GM23338 (cell line): Measurements from ENCODE around the gene PET117. TPM values are rescaled to one million over a fixed set of nuclear protein-coding genes. Genes with fewer than 3 reads are reported as not detected.

Experiments
- ATAC-seq: fragments of 200-7000 bp; cut with Tn5 transposase; 3 replicates; pipeline ENCODE4 v1.9.1; 2020
- DNase-seq: peaks from one replicate; pipeline ENCODE4 v3.0.0-alpha.2; 2015; ENCODE audit warnings: low spot score
- H2AFZ ChIP-seq: fragments of 200-600 bp; sonication (generic); 2 replicates; pipeline ENCODE4 v1.8.0; 2016; ENCODE audit warnings: antibody characterized with exemption, mild to moderate bottlenecking, moderate library complexity
- H3F3A ChIP-seq: fragments of 200-600 bp; sonication (generic); replicated peaks from 2 replicates; pipeline ENCODE4 v1.8.0; 2017; ENCODE audit warnings: antibody characterized with exemption, mixed run types, low read depth
- H3K27ac ChIP-seq: fragments of 200-600 bp; sonication (generic); 2 replicates; pipeline ENCODE4 v1.6.1; 2016; ENCODE audit warnings: low read depth
- H3K27me3 ChIP-seq: fragments of 200-600 bp; sonication (generic); 2 replicates; pipeline ENCODE4 v1.8.0; 2016; ENCODE audit warnings: mild to moderate bottlenecking, mixed run types, moderate library complexity; ENCODE audit not compliant: insufficient read depth
- H3K36me3 ChIP-seq: fragments of 200-600 bp; sonication (generic); 2 replicates; pipeline ENCODE4 v1.8.0; 2016; ENCODE audit warnings: mild to moderate bottlenecking; ENCODE audit not compliant: insufficient read depth
- H3K4me1 ChIP-seq: fragments of 200-600 bp; sonication (generic); 2 replicates; pipeline ENCODE4 v1.8.0; 2016; ENCODE audit warnings: mild to moderate bottlenecking, moderate library complexity; ENCODE audit not compliant: insufficient read depth
- H3K4me2 ChIP-seq: fragments of 200-600 bp; sonication (generic); 2 replicates; pipeline ENCODE4 v1.7.1; 2017; ENCODE audit warnings: mixed run types
- H3K4me3 ChIP-seq: fragments of 200-600 bp; sonication (generic); 2 replicates; pipeline ENCODE4 v1.6.1; 2016; ENCODE audit warnings: mixed run types
- H3K79me2 ChIP-seq: fragments of 200-600 bp; sonication (generic); replicated peaks from 2 replicates; pipeline ENCODE4 v1.8.0; 2017; ENCODE audit warnings: mild to moderate bottlenecking; ENCODE audit not compliant: insufficient read depth
- H3K9me2 ChIP-seq: fragments of 200-600 bp; sonication (generic); 2 replicates; pipeline ENCODE4 v1.8.0; 2017; ENCODE audit not compliant: insufficient read depth
- H4K20me1 ChIP-seq: fragments of 200-600 bp; sonication (generic); replicated peaks from 2 replicates; pipeline ENCODE4 v1.8.0; 2017; ENCODE audit warnings: mild to moderate bottlenecking; ENCODE audit not compliant: insufficient read depth
- H3K27ac Mint-ChIP-seq: 2 replicates; pipeline ENCODE4 v1.8.0; 2020; ENCODE audit warnings: inconsistent platforms, mild to moderate bottlenecking, moderate library complexity, mixed read lengths
- H3K27me3 Mint-ChIP-seq: 3 replicates; pipeline ENCODE4 v1.8.0; 2022; ENCODE audit warnings: low read depth, mild to moderate bottlenecking, moderate library complexity, mixed read lengths, inconsistent platforms; ENCODE audit not compliant: insufficient read depth, poor library complexity
- H3K36me3 Mint-ChIP-seq: 3 replicates; pipeline ENCODE4 v1.8.0; 2021; ENCODE audit warnings: low read depth, mild to moderate bottlenecking, inconsistent platforms, moderate library complexity, mixed read lengths
- H3K4me1 Mint-ChIP-seq: 3 replicates; pipeline ENCODE4 v1.8.0; 2020; ENCODE audit warnings: mild to moderate bottlenecking, inconsistent platforms, mixed read lengths
- H3K4me3 Mint-ChIP-seq: 3 replicates; pipeline ENCODE4 v1.8.0; 2021; ENCODE audit warnings: moderate library complexity, mild to moderate bottlenecking, inconsistent platforms, mixed read lengths
- H3K9me3 Mint-ChIP-seq: 3 replicates; pipeline ENCODE4 v1.8.0; 2020; ENCODE audit warnings: moderate library complexity, mild to moderate bottlenecking, inconsistent platforms, mixed read lengths
- CREB1 ChIP-seq: fragments of 250-450 bp; sonication (Bioruptor Pico); IDR thresholded peaks from 2 replicates; pipeline ENCODE4 v1.5.0; 2020; ENCODE audit warnings: low read depth, mild to moderate bottlenecking, moderate library complexity
- CTCF ChIP-seq, 2 experiments: fragments of 200-600 bp in 1 of 2; sonication (generic) in 1 of 2; conservative IDR thresholded peaks; 2 replicates each; pipeline versions ENCODE4 v1.5.1 to v1.6.1; 2016 to 2017; ENCODE audit warnings: antibody characterized with exemption in 2 of 2, low read depth in 2 of 2, mild to moderate bottlenecking in 2 of 2, moderate library complexity in 1 of 2
- EZH2 ChIP-seq: fragments of 200-600 bp; sonication (generic); IDR thresholded peaks from one replicate; pipeline ENCODE4 v1.8.0; 2017; ENCODE audit warnings: antibody characterized with exemption, mild to moderate bottlenecking, low read depth; ENCODE audit not compliant: unreplicated experiment
- EZH2phosphoT487 ChIP-seq: fragments of 200-600 bp; sonication (generic); IDR thresholded peaks from one replicate; pipeline ENCODE4 v1.8.1; 2018; ENCODE audit warnings: antibody characterized with exemption; ENCODE audit not compliant: unreplicated experiment
- JUNB ChIP-seq: IDR thresholded peaks from one replicate; pipeline ENCODE4 v1.6.1; 2016; ENCODE audit warnings: antibody characterized with exemption; ENCODE audit not compliant: unreplicated experiment
- NANOG ChIP-seq: IDR thresholded peaks from 2 replicates; pipeline ENCODE4 v1.6.1; 2016; ENCODE audit warnings: antibody characterized with exemption, borderline replicate concordance
- POLR2AphosphoS5 ChIP-seq: IDR thresholded peaks from 2 replicates; pipeline ENCODE4 v1.6.1; 2016; ENCODE audit warnings: antibody characterized with exemption, low read depth
- REST ChIP-seq: IDR thresholded peaks from one replicate; pipeline ENCODE4 v1.6.1; 2018; ENCODE audit warnings: antibody characterized with exemption; ENCODE audit not compliant: unreplicated experiment
- STAT1 ChIP-seq: IDR thresholded peaks from one replicate; pipeline ENCODE4 v1.6.1; 2016; ENCODE audit warnings: antibody characterized with exemption; ENCODE audit not compliant: unreplicated experiment
- ZNF114 ChIP-seq: fragments of 250-450 bp; sonication (Bioruptor Pico); IDR thresholded peaks from 2 replicates; pipeline ENCODE4 v1.5.0; 2020; ENCODE audit warnings: mild to moderate bottlenecking, moderate library complexity
- ZNF331 ChIP-seq: fragments of 250-450 bp; sonication (Bioruptor Pico); IDR thresholded peaks from 2 replicates; pipeline ENCODE4 v1.5.0; 2020; ENCODE audit warnings: low read depth, mild to moderate bottlenecking, moderate library complexity
- ZNF462 ChIP-seq: fragments of 250-450 bp; sonication (Bioruptor Pico); IDR thresholded peaks from 2 replicates; pipeline ENCODE4 v1.5.0; 2020; ENCODE audit warnings: mild to moderate bottlenecking, moderate library complexity
- polyA plus RNA-seq: library from polyadenylated mRNA; unstranded; fragments of >200 nt; fragmentation: Nextera tagmentation; extraction: Ambion mirVana; gene quantifications from 2 replicates; pipeline ENCODE4 v1.2.1, GENCODE V29; 2016
- total RNA-seq: library from RNA; depleted of rRNA; stranded (reverse); fragments of >200 nt; shearing (Covaris generic); gene quantifications from 2 replicates; pipeline ENCODE4 v1.2.3, GENCODE V29; 2014
- TF ChIP-seq, protein P1 (sequence below): IDR thresholded peaks from 2 replicates; pipeline ENCODE4 v1.6.1; 2016; ENCODE audit warnings: antibody characterized with exemption

The PET117 gene
- total and polyA plus RNA-seq, 2 experiments from 2014 or later = 21.7 to 41.9 TPM

DNA sequence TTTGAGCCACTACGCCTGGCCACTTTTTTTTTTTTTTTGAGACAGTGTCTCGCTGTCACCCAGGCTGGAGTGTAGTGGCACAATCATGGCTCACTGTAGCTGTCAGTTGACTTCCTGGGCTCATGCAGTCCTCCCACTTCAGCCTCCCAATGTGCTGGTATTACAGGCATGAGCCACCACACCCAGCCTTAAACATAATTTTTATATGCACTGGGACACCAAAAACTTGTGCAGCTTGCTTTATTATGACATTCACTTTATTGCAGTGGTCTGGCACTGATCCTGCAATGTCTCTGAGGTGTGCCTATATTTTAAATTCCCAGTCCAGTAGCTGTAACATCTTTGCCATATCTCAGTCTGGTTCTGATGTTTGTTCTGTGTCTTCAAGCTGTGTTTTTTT is 34.7 kb downstream of the PET117 start:
- Mint-ChIP-seq H3K9me3 (no peaks in the 10 kb centered on the region), H3K27ac (no peak overlapping the region; the same call in 1 of the 2 replicates), H3K4me3 (no peak overlapping the region), H3K36me3 (peaks cover 38% of the 10 kb centered on the region), H3K4me1 (peaks cover 12% of the 10 kb centered on the region), H3K27me3 (peaks cover 7% of the 10 kb centered on the region)
- H3K27me3 ChIP-seq = no peaks in the 10 kb centered on the region
- H3F3A ChIP-seq = no peaks in the 10 kb centered on the region
- no peaks in the 10 kb centered on the region for H3K4me1 ChIP-seq
- peaks cover 5% of the 10 kb centered on the region; the same call in 1 of the 2 replicates for H3K9me2 ChIP-seq
- no peak for DNase-seq
- no peaks in the 10 kb centered on the region; the same call in 1 of the 2 replicates for H3K36me3 ChIP-seq
- H3K4me3 ChIP-seq = no peak overlapping the region
- no peak overlapping the region for H3K4me2 ChIP-seq
- H4K20me1 ChIP-seq = peaks cover 4% of the 10 kb centered on the region
- ATAC-seq = no peak
- peaks cover 79% of the 10 kb centered on the region for H3K79me2 ChIP-seq
- H3K27ac ChIP-seq = no peak overlapping the region
- no peak for TF ChIP-seq NANOG
- no peak for TF ChIP-seq CREB1 (CRISPR knock-in tag)
- no peak for TF ChIP-seq EZH2
- TF ChIP-seq, protein P1, sequence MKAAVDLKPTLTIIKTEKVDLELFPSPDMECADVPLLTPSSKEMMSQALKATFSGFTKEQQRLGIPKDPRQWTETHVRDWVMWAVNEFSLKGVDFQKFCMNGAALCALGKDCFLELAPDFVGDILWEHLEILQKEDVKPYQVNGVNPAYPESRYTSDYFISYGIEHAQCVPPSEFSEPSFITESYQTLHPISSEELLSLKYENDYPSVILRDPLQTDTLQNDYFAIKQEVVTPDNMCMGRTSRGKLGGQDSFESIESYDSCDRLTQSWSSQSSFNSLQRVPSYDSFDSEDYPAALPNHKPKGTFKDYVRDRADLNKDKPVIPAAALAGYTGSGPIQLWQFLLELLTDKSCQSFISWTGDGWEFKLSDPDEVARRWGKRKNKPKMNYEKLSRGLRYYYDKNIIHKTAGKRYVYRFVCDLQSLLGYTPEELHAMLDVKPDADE = no peak
- TF ChIP-seq JUNB = no peak
- TF ChIP-seq CTCF (conservative IDR thresholded peaks at IDR 0.05; ENCODE audit: low read depth in 2 of 2) = no peak
- TF ChIP-seq ZNF331 (CRISPR knock-in tag) = no peak
- TF ChIP-seq POLR2AphosphoS5 = no peak
- TF ChIP-seq ZNF462 (CRISPR knock-in tag) = no peak
- TF ChIP-seq ZNF114 (CRISPR knock-in tag) = no peak
- no peak for TF ChIP-seq STAT1
- TF ChIP-seq REST = no peak
- no peak for TF ChIP-seq EZH2phosphoT487
- no peak overlapping the region for H2AFZ ChIP-seq
